Measurements from ENCODE around the gene VWA8.

DNA sequence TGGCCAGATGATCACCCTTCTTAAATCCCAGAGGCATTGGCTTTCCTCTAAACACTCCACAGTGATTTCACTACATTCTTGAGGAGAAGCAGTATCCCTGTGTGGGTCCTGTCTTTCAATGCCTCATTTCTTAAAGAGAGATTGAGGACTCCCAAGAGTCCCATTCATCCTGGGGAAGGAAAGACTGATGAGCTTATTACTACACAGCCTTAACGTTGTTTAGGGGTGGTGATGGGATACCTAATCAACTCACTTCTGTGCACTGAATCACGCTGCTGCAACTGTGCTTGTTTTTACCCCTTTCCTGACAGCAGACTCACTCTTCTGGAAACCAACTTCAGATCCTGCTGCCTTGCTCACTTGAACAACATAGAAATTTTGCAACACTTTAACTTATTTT is 300.5 kb downstream of the VWA8 start:
- TF ChIP-seq RARB (CRISPR knock-in tag; IDR thresholded peaks at IDR 0.05) (no peak), ZFP3 (CRISPR knock-in tag; IDR thresholded peaks at IDR 0.05) (no peak), SNAI2 (CRISPR knock-in tag; IDR thresholded peaks at IDR 0.05) (no peak), PPARA (CRISPR knock-in tag; IDR thresholded peaks at IDR 0.05; ENCODE audit: borderline replicate concordance) (no peak)
